Measurements from ENCODE around the gene NAPG. TPM values are rescaled to one million over a fixed set of nuclear protein-coding genes. Genes with fewer than 3 reads are reported as not detected.

NAPG gene
- total and polyA plus RNA-seq, 10 donors = 8.9 to 44.8 (median 31.4) TPM

- WGBS, 5 donors = 45 to 55% (median 46%) methylated on average over 12 to 20 of the region's 20 CpGs
- no peak for DNase-seq
- no peaks in the 10 kb centered on the region for H3K9me3 ChIP-seq
- H3K27me3 ChIP-seq (replicated peaks in 1 of 7) = no peaks in the 10 kb centered on the region
- H3K4me3 ChIP-seq = peak overlapping the region in 1 of 8 donors; percentile 8
- peaks cover 0 to 39% (median 19%) of the 10 kb centered on the region in 6 donors for H3K4me1 ChIP-seq
- H3K36me3 ChIP-seq = peaks cover 0 to 17% (median 0%) of the 10 kb centered on the region in 6 donors
- intact Hi-C loops (cut with DNase I; ENCODE audit: low total_unique reads) = no loop called here
- TF ChIP-seq, protein P1, sequence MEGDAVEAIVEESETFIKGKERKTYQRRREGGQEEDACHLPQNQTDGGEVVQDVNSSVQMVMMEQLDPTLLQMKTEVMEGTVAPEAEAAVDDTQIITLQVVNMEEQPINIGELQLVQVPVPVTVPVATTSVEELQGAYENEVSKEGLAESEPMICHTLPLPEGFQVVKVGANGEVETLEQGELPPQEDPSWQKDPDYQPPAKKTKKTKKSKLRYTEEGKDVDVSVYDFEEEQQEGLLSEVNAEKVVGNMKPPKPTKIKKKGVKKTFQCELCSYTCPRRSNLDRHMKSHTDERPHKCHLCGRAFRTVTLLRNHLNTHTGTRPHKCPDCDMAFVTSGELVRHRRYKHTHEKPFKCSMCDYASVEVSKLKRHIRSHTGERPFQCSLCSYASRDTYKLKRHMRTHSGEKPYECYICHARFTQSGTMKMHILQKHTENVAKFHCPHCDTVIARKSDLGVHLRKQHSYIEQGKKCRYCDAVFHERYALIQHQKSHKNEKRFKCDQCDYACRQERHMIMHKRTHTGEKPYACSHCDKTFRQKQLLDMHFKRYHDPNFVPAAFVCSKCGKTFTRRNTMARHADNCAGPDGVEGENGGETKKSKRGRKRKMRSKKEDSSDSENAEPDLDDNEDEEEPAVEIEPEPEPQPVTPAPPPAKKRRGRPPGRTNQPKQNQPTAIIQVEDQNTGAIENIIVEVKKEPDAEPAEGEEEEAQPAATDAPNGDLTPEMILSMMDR (IDR thresholded peaks at IDR 0.05 in 8 of 11, conservative IDR thresholded peaks at IDR 0.05 in 3 of 11) = no peak
- TF ChIP-seq POLR2AphosphoS5 (IDR thresholded peaks at IDR 0.05) = no peak
- peak overlapping the region in 4 of 8 donors; percentile 39 to 71 (median 42) for H3K27ac ChIP-seq
Observed at GRCh38 chr18:10482985-10483949, 42.6 kb upstream of the NAPG start.

DNA sequence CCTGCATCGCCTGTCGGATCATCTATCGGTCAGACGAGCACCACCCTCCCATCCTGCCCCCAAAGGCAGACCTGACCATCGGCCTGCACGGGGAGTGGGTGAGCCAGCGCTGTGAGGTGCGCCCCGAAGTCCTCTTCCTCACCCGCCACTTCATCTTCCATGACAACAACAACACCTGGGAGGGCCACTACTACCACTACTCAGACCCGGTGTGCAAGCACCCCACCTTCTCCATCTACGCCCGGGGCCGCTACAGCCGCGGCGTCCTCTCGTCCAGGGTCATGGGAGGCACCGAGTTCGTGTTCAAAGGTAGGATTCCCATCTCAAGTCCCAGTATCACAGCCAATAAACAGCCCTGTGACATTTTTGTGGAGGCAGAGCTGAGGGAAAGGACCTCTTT is 40.4 kb upstream of the NAPG start:
- Histone ChIP-seq H3K4me3 (no peak overlapping the region), H3K36me3 (peaks cover 0 to 24% (median 0%) of the 10 kb centered on the region in 6 donors), H3K4me1 (peaks cover 0 to 31% (median 17%) of the 10 kb centered on the region in 6 donors), H3K9me3 (no peaks in the 10 kb centered on the region), H3K27ac (no peak overlapping the region), H3K27me3 (replicated peaks in 1 of 7) (no peaks in the 10 kb centered on the region)
- no peak for DNase-seq
- intact Hi-C loops (cut with DNase I; ENCODE audit: low total_unique reads) = no loop called here
- TF ChIP-seq, protein P1 (IDR thresholded peaks at IDR 0.05 in 8 of 11, conservative IDR thresholded peaks at IDR 0.05 in 3 of 11) = no peak
- TF ChIP-seq POLR2AphosphoS5 (IDR thresholded peaks at IDR 0.05) = no peak
- TF ChIP-seq POLR2A (IDR thresholded peaks at IDR 0.05) = no peak
- 94 to 97% (median 96%) methylated on average over 20 of the region's 20 CpGs for WGBS, 5 donors

- WGBS, 5 donors = 46 to 61% (median 53%) methylated on average over 3 of the region's 3 CpGs
- H3K9me3 ChIP-seq = no peaks in the 10 kb centered on the region
- H3K27ac ChIP-seq = no peak overlapping the region
- intact Hi-C loops (cut with DNase I; ENCODE audit: low total_unique reads) = no loop called here
- TF ChIP-seq POLR2A (IDR thresholded peaks at IDR 0.05) = no peak
- no peak for TF ChIP-seq POLR2AphosphoS5 (IDR thresholded peaks at IDR 0.05)
- TF ChIP-seq, protein P1 (IDR thresholded peaks at IDR 0.05 in 8 of 11, conservative IDR thresholded peaks at IDR 0.05 in 3 of 11) = no peak
- no peaks in the 10 kb centered on the region for H3K27me3 ChIP-seq (replicated peaks in 1 of 7)
- no peak overlapping the region for H3K4me3 ChIP-seq
- H3K36me3 ChIP-seq = peaks cover 0 to 24% (median 0%) of the 10 kb centered on the region in 6 donors
- H3K4me1 ChIP-seq = peaks cover 0 to 36% (median 17%) of the 10 kb centered on the region in 6 donors
- no peak for DNase-seq
Observed at GRCh38 chr18:10486362-10486761, 39.5 kb upstream of the NAPG start.

- no peaks in the 10 kb centered on the region for H3K27me3 ChIP-seq (replicated peaks in 1 of 7)
- no peak for TF ChIP-seq POLR2A (IDR thresholded peaks at IDR 0.05)
- TF ChIP-seq, protein P1 (IDR thresholded peaks at IDR 0.05 in 8 of 11, conservative IDR thresholded peaks at IDR 0.05 in 3 of 11) = no peak
- TF ChIP-seq POLR2AphosphoS5 (IDR thresholded peaks at IDR 0.05) = no peak
- H3K36me3 ChIP-seq = peaks cover 0 to 24% (median 0%) of the 10 kb centered on the region in 6 donors
- no peak overlapping the region for H3K4me3 ChIP-seq
- H3K27ac ChIP-seq = no peak overlapping the region
- peaks cover 0 to 31% (median 15%) of the 10 kb centered on the region in 6 donors for H3K4me1 ChIP-seq
- DNase-seq = no peak
- WGBS, 5 donors = 76 to 88% (median 86%) methylated on average over 6 of the region's 6 CpGs
- intact Hi-C loops (cut with DNase I; ENCODE audit: low total_unique reads) = no loop called here
- H3K9me3 ChIP-seq = no peaks in the 10 kb centered on the region
Observed at GRCh38 chr18:10487154-10487553, 38.7 kb upstream of the NAPG start.

All from spleen (tissue), 11 donors.